ENCODE measurements around the gene DLX4. TPM values are rescaled to one million over a fixed set of nuclear protein-coding genes. Genes with fewer than 3 reads are reported as not detected.

The DLX4 gene
- total RNA-seq, 1 donor from 2014 or later = not detected

- H3K27me3 ChIP-seq (ENCODE audit: insufficient read depth, low read length) = peaks cover 44% of the 10 kb centered on the region
- no peak for DNase-seq (ENCODE audit: low read depth)
- H3K27me3 Mint-ChIP-seq (ENCODE audit: low read depth, unreplicated experiment) = peaks cover 46% of the 10 kb centered on the region
Observed at GRCh38 chr17:50003911-50004310, 34.9 kb downstream of the DLX4 start.

GRCh38 chr17:50009282-50009681 is 40.3 kb downstream of the DLX4 start:
- TF ChIP-seq CTCF (IDR thresholded peaks at IDR 0.05; ENCODE audit: insufficient read depth, low read depth, low read length) (no peak), EZH2 (IDR thresholded peaks at IDR 0.05; ENCODE audit: insufficient read depth, low read length) (no peak)
- H4K20me1 ChIP-seq (ENCODE audit: insufficient read depth, low read length) = no peaks in the 10 kb centered on the region
- H3K4me1 ChIP-seq (ENCODE audit: insufficient read depth, low read length) = no peaks in the 10 kb centered on the region
- no peak for FAIRE-seq
- H2AFZ ChIP-seq (ENCODE audit: low read depth, low read length) = no peak overlapping the region
- no peak overlapping the region for H3K27ac Mint-ChIP-seq (ENCODE audit: unreplicated experiment)
- peaks cover 35% of the 10 kb centered on the region for H3K27me3 Mint-ChIP-seq (ENCODE audit: low read depth, unreplicated experiment)
- H3K27me3 ChIP-seq (ENCODE audit: insufficient read depth, low read length) = peaks cover 15% of the 10 kb centered on the region
- no peak for DNase-seq (ENCODE audit: low read depth)
- no peak overlapping the region for H3K4me3 ChIP-seq (ENCODE audit: insufficient read depth, low read depth, low read length)
- H3K4me1 Mint-ChIP-seq (ENCODE audit: low read depth, unreplicated experiment) = no peaks in the 10 kb centered on the region
- no peak overlapping the region for H3K4me3 Mint-ChIP-seq (ENCODE audit: unreplicated experiment)
- H3K36me3 Mint-ChIP-seq (ENCODE audit: low read depth, unreplicated experiment) = peaks cover 1% of the 10 kb centered on the region
- H3K9me3 Mint-ChIP-seq (ENCODE audit: unreplicated experiment) = peaks cover 13% of the 10 kb centered on the region
- no peaks in the 10 kb centered on the region for H3K79me2 ChIP-seq (ENCODE audit: insufficient read depth, low read length)
- no peak overlapping the region for H3K27ac ChIP-seq (ENCODE audit: low read depth, low read length)
- H3K4me2 ChIP-seq (ENCODE audit: low read length) = no peak overlapping the region
- no peak overlapping the region for H3K9ac ChIP-seq (ENCODE audit: low read length)
- H3K36me3 ChIP-seq (ENCODE audit: insufficient read depth, low read length) = no peaks in the 10 kb centered on the region
- H3K9me3 ChIP-seq (ENCODE audit: insufficient read depth, low read depth, low read length) = peaks cover 10% of the 10 kb centered on the region

More at GRCh38 chr17:50003911-50004310, 34.9 kb downstream of the DLX4 start:
- H3K9me3 Mint-ChIP-seq (ENCODE audit: unreplicated experiment) = no peaks in the 10 kb centered on the region
- no peak overlapping the region for H3K27ac Mint-ChIP-seq (ENCODE audit: unreplicated experiment)
- no peaks in the 10 kb centered on the region for H3K4me1 ChIP-seq (ENCODE audit: insufficient read depth, low read length)
- H3K36me3 Mint-ChIP-seq (ENCODE audit: low read depth, unreplicated experiment) = no peaks in the 10 kb centered on the region
- H3K9ac ChIP-seq (ENCODE audit: low read length) = no peak overlapping the region
- no peak overlapping the region for H3K4me3 Mint-ChIP-seq (ENCODE audit: unreplicated experiment)
- no peak for TF ChIP-seq CTCF (IDR thresholded peaks at IDR 0.05; ENCODE audit: insufficient read depth, low read depth, low read length)
- no peak for TF ChIP-seq EZH2 (IDR thresholded peaks at IDR 0.05; ENCODE audit: insufficient read depth, low read length)
- no peaks in the 10 kb centered on the region for H3K79me2 ChIP-seq (ENCODE audit: insufficient read depth, low read length)
- no peaks in the 10 kb centered on the region for H4K20me1 ChIP-seq (ENCODE audit: insufficient read depth, low read length)
- no peak overlapping the region for H3K27ac ChIP-seq (ENCODE audit: low read depth, low read length)
- no peak overlapping the region for H3K4me2 ChIP-seq (ENCODE audit: low read length)
- no peak overlapping the region for H2AFZ ChIP-seq (ENCODE audit: low read depth, low read length)
- H3K36me3 ChIP-seq (ENCODE audit: insufficient read depth, low read length) = no peaks in the 10 kb centered on the region
- no peak for FAIRE-seq
- no peak overlapping the region for H3K4me3 ChIP-seq (ENCODE audit: insufficient read depth, low read depth, low read length)
- H3K4me1 Mint-ChIP-seq (ENCODE audit: low read depth, unreplicated experiment) = no peaks in the 10 kb centered on the region
- no peaks in the 10 kb centered on the region for H3K9me3 ChIP-seq (ENCODE audit: insufficient read depth, low read depth, low read length)

- no peaks in the 10 kb centered on the region for H3K4me1 Mint-ChIP-seq (ENCODE audit: low read depth, unreplicated experiment)
- FAIRE-seq = no peak
- peaks cover 34% of the 10 kb centered on the region for H3K27me3 Mint-ChIP-seq (ENCODE audit: low read depth, unreplicated experiment)
- H3K4me3 Mint-ChIP-seq (ENCODE audit: unreplicated experiment) = no peak overlapping the region
- Histone ChIP-seq H3K27me3 (ENCODE audit: insufficient read depth, low read length) (peaks cover 8% of the 10 kb centered on the region), H3K9me3 (ENCODE audit: insufficient read depth, low read depth, low read length) (peaks cover 16% of the 10 kb centered on the region), H3K79me2 (ENCODE audit: insufficient read depth, low read length) (no peaks in the 10 kb centered on the region), H3K36me3 (ENCODE audit: insufficient read depth, low read length) (no peaks in the 10 kb centered on the region), H3K4me3 (ENCODE audit: insufficient read depth, low read depth, low read length) (no peak overlapping the region), H3K9ac (ENCODE audit: low read length) (no peak overlapping the region), H3K4me1 (ENCODE audit: insufficient read depth, low read length) (no peaks in the 10 kb centered on the region), H3K4me2 (ENCODE audit: low read length) (no peak overlapping the region), H3K27ac (ENCODE audit: low read depth, low read length) (no peak overlapping the region), H4K20me1 (ENCODE audit: insufficient read depth, low read length) (no peaks in the 10 kb centered on the region), H2AFZ (ENCODE audit: low read depth, low read length) (no peak overlapping the region)
- no peak overlapping the region for H3K27ac Mint-ChIP-seq (ENCODE audit: unreplicated experiment)
- peaks cover 1% of the 10 kb centered on the region for H3K36me3 Mint-ChIP-seq (ENCODE audit: low read depth, unreplicated experiment)
- TF ChIP-seq EZH2 (IDR thresholded peaks at IDR 0.05; ENCODE audit: insufficient read depth, low read length) (no peak), CTCF (IDR thresholded peaks at IDR 0.05; ENCODE audit: insufficient read depth, low read depth, low read length) (no peak)
- no peak for DNase-seq (ENCODE audit: low read depth)
- peaks cover 29% of the 10 kb centered on the region for H3K9me3 Mint-ChIP-seq (ENCODE audit: unreplicated experiment)
Observed at GRCh38 chr17:50013079-50013478, 44.1 kb downstream of the DLX4 start.

Data from astrocyte (in vitro differentiated cells and primary cell).